MG63 (cell line): Measurements from ENCODE around the gene TIAL1. TPM values are rescaled to one million over a fixed set of nuclear protein-coding genes. Genes with fewer than 3 reads are reported as not detected.
"Not testable (repeated sequence)": the region's sequence is repeated elsewhere in the genome, so short reads cannot be mapped to it uniquely, and the experiment has no call there.

Experiments used
- DNase-seq: peaks from one replicate; pipeline ENCODE4 v3.0.0-alpha.2; 2020
- H3K27me3 ChIP-seq: fragments of 250-450 bp; sonication (Bioruptor Pico); 2 replicates; pipeline ENCODE4 v1.5.1; 2020; ENCODE audit warnings: mild to moderate bottlenecking, moderate library complexity
- H3K36me3 ChIP-seq: fragments of 250-450 bp; sonication (Bioruptor Pico); 2 replicates; pipeline ENCODE4 v1.5.1; 2020; ENCODE audit warnings: mild to moderate bottlenecking, moderate library complexity
- H3K4me3 ChIP-seq: fragments of 250-450 bp; sonication (Bioruptor Pico); 2 replicates; pipeline ENCODE4 v1.5.1; 2020; ENCODE audit warnings: mild to moderate bottlenecking, moderate library complexity
- H3K9me3 ChIP-seq: fragments of 250-450 bp; sonication (Bioruptor Pico); 2 replicates; pipeline ENCODE4 v1.5.1; 2020; ENCODE audit warnings: mild to moderate bottlenecking, moderate library complexity
- total RNA-seq: library from RNA; depleted of rRNA; stranded (reverse); fragments of >200 nt; shearing (Covaris generic); gene quantifications from 2 replicates; pipeline ENCODE4 v1.2.3, GENCODE V29; 2014; ENCODE audit warnings: low replicate concordance

TIAL1 gene
- total RNA-seq, 1 experiment from 2014 or later: 30.7 TPM

DNA sequence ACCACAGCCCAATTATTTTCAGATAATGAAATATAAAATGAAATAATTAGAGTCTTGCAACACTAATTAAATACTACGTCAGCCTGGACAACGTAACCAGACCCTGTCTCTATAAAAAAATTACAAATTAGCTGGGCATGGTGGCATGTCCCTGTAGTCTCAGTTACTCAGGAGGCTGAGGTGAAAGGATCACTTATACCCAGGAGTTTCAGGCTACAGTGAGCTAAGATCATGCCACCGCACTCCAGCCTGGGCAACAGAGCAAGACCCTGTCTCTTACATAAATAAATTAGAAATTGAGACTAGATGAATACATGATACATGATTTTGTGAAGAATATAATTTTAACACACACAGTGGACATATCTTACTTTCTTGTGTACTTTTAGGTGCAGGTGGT is 18.4 kb downstream of the TIAL1 start:
- Histone ChIP-seq H3K36me3 (peaks cover 87% of the 10 kb centered on the region), H3K4me3 (no peak overlapping the region), H3K9me3 (no peaks in the 10 kb centered on the region), H3K27me3 (no peaks in the 10 kb centered on the region)
- DNase-seq: no peak

GRCh38 chr10:119575991-119576390 is 20.8 kb downstream of the TIAL1 start:
- DNase-seq: no peak
- Histone ChIP-seq H3K36me3 (peaks cover 72% of the 10 kb centered on the region), H3K4me3 (no peak overlapping the region), H3K9me3 (no peaks in the 10 kb centered on the region), H3K27me3 (no peaks in the 10 kb centered on the region)

DNA sequence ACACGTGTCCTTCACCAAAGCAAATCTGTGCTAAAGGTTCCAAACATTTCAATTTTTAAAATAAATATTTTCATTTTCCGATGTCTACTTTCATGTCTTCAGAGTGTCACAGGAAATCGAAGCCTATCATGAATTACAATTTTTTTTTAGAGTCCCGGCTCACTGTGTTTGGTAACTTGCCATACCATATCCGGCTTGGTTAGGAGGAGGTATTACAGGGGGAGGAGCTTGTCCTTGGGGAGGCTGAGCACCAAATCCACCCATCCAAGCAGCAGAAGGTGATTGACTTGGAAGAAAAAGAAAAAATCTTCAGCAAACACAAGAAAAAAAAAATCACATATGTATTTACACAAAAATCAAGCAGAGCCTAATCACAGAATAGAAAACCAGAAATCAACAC is 21.3 kb downstream of the TIAL1 start:
- Histone ChIP-seq H3K36me3 (peaks cover 70% of the 10 kb centered on the region), H3K9me3 (no peaks in the 10 kb centered on the region), H3K4me3 (no peak overlapping the region), H3K27me3 (no peaks in the 10 kb centered on the region)
- DNase-seq: no peak

GRCh38 chr10:119567978-119568377 is 28.8 kb downstream of the TIAL1 start:
- H3K36me3 ChIP-seq: peaks cover 7% of the 10 kb centered on the region; the same call in 1 of the 2 replicates
- H3K4me3 ChIP-seq: no peak overlapping the region
- H3K27me3 ChIP-seq: no peaks in the 10 kb centered on the region
- no peaks in the 10 kb centered on the region for H3K9me3 ChIP-seq
- DNase-seq: no peak

- Histone ChIP-seq H3K36me3 (no peaks in the 10 kb centered on the region), H3K4me3 (no peak overlapping the region), H3K9me3 (no peaks in the 10 kb centered on the region), H3K27me3 (no peaks in the 10 kb centered on the region)
- no peak for DNase-seq
Observed at GRCh38 chr10:119562097-119562496, 34.7 kb downstream of the TIAL1 start.

- not testable (repeated sequence) for H3K36me3 ChIP-seq, H3K27me3 ChIP-seq, H3K4me3 ChIP-seq, H3K9me3 ChIP-seq, DNase-seq
Observed at GRCh38 chr10:119559511-119559910, 37.3 kb downstream of the TIAL1 start.

GRCh38 chr10:119556081-119556480 is 40.7 kb downstream of the TIAL1 start:
- not testable (repeated sequence) for H3K9me3 ChIP-seq, H3K36me3 ChIP-seq, H3K27me3 ChIP-seq, DNase-seq, H3K4me3 ChIP-seq

GRCh38 chr10:119555178-119555784 is 41.5 kb downstream of the TIAL1 start:
- DNase-seq: no peak
- no peaks in the 10 kb centered on the region for H3K27me3 ChIP-seq
- H3K36me3 ChIP-seq: no peaks in the 10 kb centered on the region
- no peaks in the 10 kb centered on the region for H3K9me3 ChIP-seq
- H3K4me3 ChIP-seq: no peak overlapping the region

- DNase-seq: no peak
- Histone ChIP-seq H3K9me3 (no peaks in the 10 kb centered on the region), H3K4me3 (no peak overlapping the region), H3K36me3 (no peaks in the 10 kb centered on the region), H3K27me3 (no peaks in the 10 kb centered on the region)
Observed at GRCh38 chr10:119550827-119551226, 45.9 kb downstream of the TIAL1 start.

DNA sequence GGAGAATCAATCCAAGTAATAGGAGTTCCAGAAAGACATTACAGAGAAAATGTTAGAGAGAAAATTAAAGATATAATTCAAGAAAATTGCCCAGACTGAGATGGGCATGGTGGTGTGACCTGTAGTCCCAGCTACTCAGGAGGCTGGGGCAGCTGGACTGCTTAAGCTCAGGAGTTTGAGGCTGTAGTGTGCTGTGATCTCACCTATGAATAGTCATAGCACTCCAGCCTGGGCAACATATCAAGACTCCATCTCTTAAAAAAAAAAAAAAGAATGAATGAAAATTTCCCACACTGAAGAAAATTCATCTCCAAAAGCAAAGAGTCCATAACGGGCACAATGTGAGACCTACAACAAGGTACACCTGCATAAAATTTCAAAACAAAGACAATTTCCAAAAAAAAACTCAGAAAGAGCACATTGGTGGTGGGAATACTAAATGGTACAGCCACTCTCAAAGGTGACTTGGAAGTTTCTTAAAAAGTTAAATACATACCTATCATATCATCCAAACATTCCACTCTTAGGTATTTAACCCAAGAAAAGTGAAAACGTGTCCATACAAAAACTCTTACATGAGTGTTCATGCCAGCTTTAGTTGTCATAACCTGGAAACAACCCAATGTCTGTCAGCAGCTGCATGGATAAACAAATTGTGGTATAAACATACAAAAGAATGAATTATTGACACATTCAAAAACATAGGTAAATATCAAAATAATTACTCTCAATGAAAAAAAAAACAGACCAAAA is 47.3 kb downstream of the TIAL1 start:
- H3K4me3 ChIP-seq: no peak overlapping the region
- no peaks in the 10 kb centered on the region for H3K9me3 ChIP-seq
- no peak for DNase-seq
- no peaks in the 10 kb centered on the region for H3K27me3 ChIP-seq
- no peaks in the 10 kb centered on the region for H3K36me3 ChIP-seq

- no peak for DNase-seq
- Histone ChIP-seq H3K36me3 (no peaks in the 10 kb centered on the region), H3K27me3 (no peaks in the 10 kb centered on the region), H3K4me3 (no peak overlapping the region), H3K9me3 (no peaks in the 10 kb centered on the region)
Observed at GRCh38 chr10:119546009-119546408, 50.8 kb downstream of the TIAL1 start.

DNA sequence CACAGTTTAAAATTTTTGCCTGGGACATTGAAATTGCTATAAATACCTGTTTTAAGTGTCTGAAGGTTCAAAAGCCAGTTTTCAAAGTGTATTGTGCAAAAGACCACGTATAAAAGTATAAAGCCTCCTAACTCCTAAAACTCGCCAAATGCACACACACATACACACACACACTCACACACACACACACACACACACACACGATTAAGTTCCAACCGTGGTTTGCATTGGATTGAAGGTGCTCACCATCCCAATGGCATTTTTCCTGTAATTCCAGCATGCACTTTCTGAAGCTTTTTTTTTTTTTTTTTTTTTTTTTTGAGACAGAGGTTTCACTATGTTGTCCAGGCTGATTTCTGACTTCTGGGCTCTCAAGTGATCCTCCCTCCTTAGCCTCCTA is 51.5 kb downstream of the TIAL1 start:
- Histone ChIP-seq H3K27me3 (no peaks in the 10 kb centered on the region), H3K36me3 (no peaks in the 10 kb centered on the region), H3K4me3 (no peak overlapping the region), H3K9me3 (no peaks in the 10 kb centered on the region)
- no peak for DNase-seq

GRCh38 chr10:119543814-119544642 is 52.7 kb downstream of the TIAL1 start:
- Histone ChIP-seq H3K27me3 (no peaks in the 10 kb centered on the region), H3K36me3 (no peaks in the 10 kb centered on the region), H3K9me3 (no peaks in the 10 kb centered on the region), H3K4me3 (no peak overlapping the region; the same call in 1 of the 2 replicates)
- no peak for DNase-seq

GRCh38 chr10:119542988-119543813 is 53.6 kb downstream of the TIAL1 start:
- Histone ChIP-seq H3K9me3 (no peaks in the 10 kb centered on the region), H3K4me3 (peak overlapping the region; percentile 66), H3K36me3 (no peaks in the 10 kb centered on the region), H3K27me3 (no peaks in the 10 kb centered on the region)
- DNase-seq: peak; percentile 66

DNA sequence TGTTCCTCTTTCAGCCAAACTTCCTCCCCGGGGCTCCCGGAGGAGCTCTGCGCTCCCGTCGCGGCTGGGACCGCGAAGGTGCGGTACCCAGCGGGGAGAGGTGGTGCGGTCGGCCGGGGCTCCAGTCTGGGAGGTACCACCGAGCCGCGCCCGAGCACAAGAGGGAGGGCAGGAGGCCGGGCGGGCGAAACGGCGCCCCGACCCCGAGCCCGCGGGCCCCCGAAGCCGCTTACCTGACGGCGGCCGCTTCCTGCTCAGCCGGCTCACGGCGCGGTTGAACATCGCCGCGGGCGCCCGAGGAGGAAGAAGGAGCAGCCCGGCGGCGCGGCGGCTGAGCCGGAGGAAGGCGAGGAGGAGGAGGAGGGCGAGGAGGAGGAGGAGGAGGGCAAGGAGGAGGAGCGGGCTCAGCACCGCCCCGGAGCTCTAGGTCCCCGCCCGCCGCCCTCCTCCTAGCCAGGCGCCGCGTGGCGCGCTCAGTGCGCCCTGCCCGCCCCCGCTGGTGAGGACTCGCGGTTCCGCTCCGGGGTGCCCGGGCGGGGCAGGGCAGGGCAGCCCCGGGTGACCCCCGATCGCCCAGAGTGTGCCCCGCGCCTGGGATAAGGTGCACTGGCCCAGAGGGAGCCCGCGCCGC is 54.3 kb downstream of the TIAL1 start, which contains the start of gene RGS10:
Gene RGS10, minus strand, starts transcription at position 363 of the 631 bp plus-strand sequence. Its CDS starts 81 bp downstream, at position 282.
- no peaks in the 10 kb centered on the region for H3K9me3 ChIP-seq
- no peaks in the 10 kb centered on the region for H3K36me3 ChIP-seq
- H3K27me3 ChIP-seq: no peaks in the 10 kb centered on the region
- peak; percentile 88 for DNase-seq
- H3K4me3 ChIP-seq: peak within 1 kb of the TSS; percentile 66
